ENCODE data around the gene CEP152.

DNA sequence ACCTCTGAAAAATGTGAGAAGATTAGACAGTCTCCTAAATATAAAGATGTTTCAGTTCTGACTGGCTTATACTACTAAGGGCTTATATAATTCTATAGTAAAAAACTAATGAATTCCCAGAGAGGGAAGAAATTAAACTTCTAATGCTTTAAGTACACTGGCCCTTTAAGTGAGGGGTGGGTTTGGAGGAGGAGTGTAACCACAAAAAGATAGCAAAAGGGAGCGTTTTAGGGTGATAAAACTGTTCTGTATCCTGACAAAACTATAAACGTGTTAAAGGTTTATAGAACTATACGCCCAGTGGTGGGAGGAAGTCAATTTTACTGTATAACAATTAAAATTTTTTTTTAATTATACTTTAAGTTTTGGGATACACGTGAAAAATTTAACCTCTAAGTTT lies 45.8 kb downstream of the CEP152 start:
- TF ChIP-seq, protein P1, sequence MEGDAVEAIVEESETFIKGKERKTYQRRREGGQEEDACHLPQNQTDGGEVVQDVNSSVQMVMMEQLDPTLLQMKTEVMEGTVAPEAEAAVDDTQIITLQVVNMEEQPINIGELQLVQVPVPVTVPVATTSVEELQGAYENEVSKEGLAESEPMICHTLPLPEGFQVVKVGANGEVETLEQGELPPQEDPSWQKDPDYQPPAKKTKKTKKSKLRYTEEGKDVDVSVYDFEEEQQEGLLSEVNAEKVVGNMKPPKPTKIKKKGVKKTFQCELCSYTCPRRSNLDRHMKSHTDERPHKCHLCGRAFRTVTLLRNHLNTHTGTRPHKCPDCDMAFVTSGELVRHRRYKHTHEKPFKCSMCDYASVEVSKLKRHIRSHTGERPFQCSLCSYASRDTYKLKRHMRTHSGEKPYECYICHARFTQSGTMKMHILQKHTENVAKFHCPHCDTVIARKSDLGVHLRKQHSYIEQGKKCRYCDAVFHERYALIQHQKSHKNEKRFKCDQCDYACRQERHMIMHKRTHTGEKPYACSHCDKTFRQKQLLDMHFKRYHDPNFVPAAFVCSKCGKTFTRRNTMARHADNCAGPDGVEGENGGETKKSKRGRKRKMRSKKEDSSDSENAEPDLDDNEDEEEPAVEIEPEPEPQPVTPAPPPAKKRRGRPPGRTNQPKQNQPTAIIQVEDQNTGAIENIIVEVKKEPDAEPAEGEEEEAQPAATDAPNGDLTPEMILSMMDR (IDR thresholded peaks at IDR 0.05), result no peak
- TF ChIP-seq POLR2A (IDR thresholded peaks at IDR 0.05), result no peak

Data from right lobe of liver (tissue), 4 donors.